D721Med (cell line): Measurements from ENCODE around the gene RAD23A.
"Not testable (repeated sequence)": the region's sequence is repeated elsewhere in the genome, so short reads cannot be mapped to it uniquely, and the experiment has no call there.

Source experiments
- DNase-seq: peaks from one replicate; pipeline ENCODE4 v3.0.0; 2011; ENCODE audit warnings: low spot score; ENCODE audit not compliant: insufficient read length
- FAIRE-seq: peaks from 2 replicates; lab custom pipeline; 2011; peaks lifted over from hg19 to GRCh38; lab: Jason Lieb, UNC
- CTCF ChIP-seq: IDR thresholded peaks from 2 replicates; pipeline ENCODE4 v1.5.1; 2012; ENCODE audit warnings: mild to moderate bottlenecking, control low read depth; ENCODE audit not compliant: insufficient read depth; ENCODE audit errors: missing control alignments

RAD23A gene

GRCh38 chr19:12953138-12953798, 7.6 kb downstream of the RAD23A start:
- DNase-seq (no peak), FAIRE-seq (no peak)
- no peak for TF ChIP-seq CTCF

GRCh38 chr19:12953799-12954611, 8.3 kb downstream of the RAD23A start:
- FAIRE-seq (no peak), DNase-seq (no peak)
- TF ChIP-seq CTCF = no peak

GRCh38 chr19:12954612-12954962, 8.9 kb downstream of the RAD23A start:
- FAIRE-seq (no peak), DNase-seq (no peak)
- TF ChIP-seq CTCF = no peak

GRCh38 chr19:12955575-12955974, 9.9 kb downstream of the RAD23A start:
- FAIRE-seq = not testable (repeated sequence)

GRCh38 chr19:12955996-12956395, 10.3 kb downstream of the RAD23A start:
- DNase-seq (no peak), FAIRE-seq (no peak)
- TF ChIP-seq CTCF = no peak

More at GRCh38 chr19:12955575-12955974, 9.9 kb downstream of the RAD23A start:
- DNase-seq = not testable (repeated sequence)

- no peak for FAIRE-seq
- TF ChIP-seq CTCF = no peak
- DNase-seq = peak; percentile 63
Observed at GRCh38 chr19:12956446-12957388, 11.1 kb downstream of the RAD23A start, which contains the start of gene GADD45GIP1. Gene GADD45GIP1 (minus strand): TSS chr19:12957223. CDS start chr19:12957212, 11 bp downstream.

- not testable (repeated sequence) for FAIRE-seq, DNase-seq
Observed at GRCh38 chr19:12957389-12957952, 11.8 kb downstream of the RAD23A start.
